ENCODE results near the gene S100A12. TPM values are rescaled to one million over a fixed set of nuclear protein-coding genes. Genes with fewer than 3 reads are reported as not detected.

Gene S100A12
- total and polyA plus RNA-seq, 9 of the 15 experiments (the other 6 are each of a cell fraction or from before 2014, with no cell fraction given), result not detected

DNA sequence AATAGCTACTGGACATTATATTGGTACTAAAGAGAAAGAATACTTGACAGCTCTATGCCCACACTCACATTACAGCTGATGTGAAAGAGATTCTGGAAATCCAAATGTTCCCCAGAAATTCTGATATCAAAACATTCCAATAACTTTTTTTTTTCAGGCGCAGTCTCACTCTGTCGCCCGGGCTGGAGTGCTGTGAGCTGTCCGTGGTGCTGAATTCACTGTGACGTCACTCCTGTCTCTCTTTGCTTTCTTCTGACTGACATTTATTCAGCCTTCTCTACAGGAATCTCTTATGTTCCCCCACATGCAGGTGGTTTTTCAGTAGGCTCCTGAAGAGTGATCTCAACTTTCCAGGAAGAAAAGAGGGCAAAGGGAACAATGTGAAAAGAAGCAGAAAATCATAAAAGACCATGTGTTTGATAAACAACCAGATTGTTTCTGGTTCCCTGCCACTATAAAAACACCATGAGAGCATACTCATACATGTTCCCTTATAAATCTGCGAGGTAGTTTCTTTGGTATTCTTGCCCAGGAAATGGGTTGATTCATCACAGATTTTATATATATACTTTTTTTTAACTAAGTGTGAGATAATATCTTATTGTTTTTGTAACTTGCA lies 47.1 kb upstream of the S100A12 start (continued):
- TF ChIP-seq XRCC4 (IDR thresholded peaks at IDR 0.05; ENCODE audit: extremely low read depth, insufficient read depth, insufficient read length) (no peak), ZNF197 (CRISPR knock-in tag; IDR thresholded peaks at IDR 0.05; ENCODE audit: low read depth) (0 out of 2 replicates have a peak, but pooled peaks have one; percentile 78), RCOR1 (IDR thresholded peaks at IDR 0.05; ENCODE audit: borderline replicate concordance in 1 of 2, low read depth in 2 of 2, low read length in 2 of 2) (peak in 1 of 2 experiments; percentile 81; a peak in 1 of 4 replicates), CXXC5 (CRISPR knock-in tag; IDR thresholded peaks at IDR 0.05) (0 out of 2 replicates have a peak, but pooled peaks have one; percentile 13), STAG1 (CRISPR knock-in tag; IDR thresholded peaks at IDR 0.05; ENCODE audit: borderline replicate concordance) (peak; percentile 25; the same call in 1 of the 2 replicates)
- TF ChIP-seq, protein P1, sequence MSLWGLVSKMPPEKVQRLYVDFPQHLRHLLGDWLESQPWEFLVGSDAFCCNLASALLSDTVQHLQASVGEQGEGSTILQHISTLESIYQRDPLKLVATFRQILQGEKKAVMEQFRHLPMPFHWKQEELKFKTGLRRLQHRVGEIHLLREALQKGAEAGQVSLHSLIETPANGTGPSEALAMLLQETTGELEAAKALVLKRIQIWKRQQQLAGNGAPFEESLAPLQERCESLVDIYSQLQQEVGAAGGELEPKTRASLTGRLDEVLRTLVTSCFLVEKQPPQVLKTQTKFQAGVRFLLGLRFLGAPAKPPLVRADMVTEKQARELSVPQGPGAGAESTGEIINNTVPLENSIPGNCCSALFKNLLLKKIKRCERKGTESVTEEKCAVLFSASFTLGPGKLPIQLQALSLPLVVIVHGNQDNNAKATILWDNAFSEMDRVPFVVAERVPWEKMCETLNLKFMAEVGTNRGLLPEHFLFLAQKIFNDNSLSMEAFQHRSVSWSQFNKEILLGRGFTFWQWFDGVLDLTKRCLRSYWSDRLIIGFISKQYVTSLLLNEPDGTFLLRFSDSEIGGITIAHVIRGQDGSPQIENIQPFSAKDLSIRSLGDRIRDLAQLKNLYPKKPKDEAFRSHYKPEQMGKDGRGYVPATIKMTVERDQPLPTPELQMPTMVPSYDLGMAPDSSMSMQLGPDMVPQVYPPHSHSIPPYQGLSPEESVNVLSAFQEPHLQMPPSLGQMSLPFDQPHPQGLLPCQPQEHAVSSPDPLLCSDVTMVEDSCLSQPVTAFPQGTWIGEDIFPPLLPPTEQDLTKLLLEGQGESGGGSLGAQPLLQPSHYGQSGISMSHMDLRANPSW (CRISPR knock-in tag; IDR thresholded peaks at IDR 0.05), result no peak

DNA sequence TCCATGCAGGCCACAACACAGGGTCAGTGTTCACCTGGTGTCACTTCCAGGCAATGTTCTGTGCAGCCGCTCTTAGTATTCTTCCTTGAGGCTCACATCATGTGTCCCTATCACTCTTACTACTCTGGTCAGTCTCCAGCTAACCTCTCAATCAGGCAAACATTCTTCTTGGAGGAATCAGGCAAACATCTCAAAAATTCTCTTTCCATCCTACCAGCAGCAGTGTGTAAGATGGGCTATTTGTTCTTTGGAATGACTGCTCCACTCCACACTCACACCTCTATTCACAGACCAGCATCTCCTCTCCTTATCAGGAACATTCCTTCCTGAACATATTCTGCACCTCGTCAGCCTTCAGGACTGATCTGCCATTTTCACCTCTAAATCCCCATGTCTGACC lies 44.9 kb upstream of the S100A12 start:
- 0% methylated on average over 2 of the region's 2 CpGs for WGBS (ENCODE audit: insufficient coverage, low coverage, missing lambda C conversion rate)
- in situ Hi-C loops (cut with MboI) (no loop called here), intact Hi-C loops (cut with micrococcal nuclease) (no loop called here)
- Histone ChIP-seq H3K79me2 (ENCODE audit: control insufficient read depth, insufficient read depth, low read length) (no peaks in the 10 kb centered on the region), H3K4me2 (ENCODE audit: insufficient read depth, low read length) (no peak overlapping the region), H3K27me3 (ENCODE audit: control insufficient read depth in 2 of 2, insufficient read depth in 2 of 2, low read length in 2 of 2) (peaks cover 0 to 21% of the 10 kb centered on the region in 2 experiments; a peak in 2 of 5 replicates), H3K9me3 (replicated peaks; ENCODE audit: control insufficient read depth, insufficient read depth, low read depth, low read length) (no peaks in the 10 kb centered on the region), H3K36me3 (ENCODE audit: control insufficient read depth, insufficient read depth, low read length) (no peaks in the 10 kb centered on the region), H3K27ac (ENCODE audit: extremely low read depth, low read depth, low read length) (no peak overlapping the region), H3K4me3 (no peak overlapping the region), H2AFZ (ENCODE audit: low read depth, low read length) (no peak overlapping the region), H3K4me1 (replicated peaks in 1 of 2; ENCODE audit: control insufficient read depth in 2 of 2, insufficient read depth in 2 of 2, low read length in 2 of 2) (no peaks in the 10 kb centered on the region), H3K9me1 (ENCODE audit: control insufficient read depth, insufficient read depth, low read length) (no peaks in the 10 kb centered on the region), H3K9ac (ENCODE audit: insufficient read depth in 1 of 2, low read depth in 2 of 2, low read length in 2 of 2) (no peak overlapping the region), H4K20me1 (replicated peaks; ENCODE audit: control insufficient read depth, insufficient read depth, low read length) (0 out of 2 replicates have a peak, but pooled peaks cover 4% of the 10 kb centered on the region)
- DNase-seq (ENCODE audit: extremely low read depth in 1 of 4, low spot score in 3 of 4), result no peak
- FAIRE-seq, result no peak
- ATAC-seq, result no peak
- BruUV-seq (replicated peaks), result no TSS peak
- CTCF ChIA-PET (ENCODE audit: low intra/inter-chr PET ratio), result interaction anchor here (0.6 kb wide), 1 partner anchor 62 kb away, joined by 3 read pairs; no protein-coding TSS in a partner anchor
- POLR2A ChIA-PET, result no interaction called here
- TF ChIP-seq LARP7 (IDR thresholded peaks at IDR 0.05) (no peak), ZNF778 (CRISPR knock-in tag; IDR thresholded peaks at IDR 0.05) (no peak), CAMTA2 (CRISPR knock-in tag; conservative IDR thresholded peaks at IDR 0.05) (no peak)
